Glutamatergic neuron (in vitro differentiated cells): Measurements from ENCODE around the gene STARD9. TPM values are rescaled to one million over a fixed set of nuclear protein-coding genes. Genes with fewer than 3 reads are reported as not detected.

Source experiments
- DNase-seq: peaks from one replicate; pipeline ENCODE4 v3.0.0; 2022
- H3K27ac Mint-ChIP-seq: one replicate; pipeline ENCODE4 v1.8.0; 2020; ENCODE audit warnings: mild to moderate bottlenecking, mixed read lengths, inconsistent platforms; ENCODE audit not compliant: unreplicated experiment
- H3K27me3 Mint-ChIP-seq: one replicate; pipeline ENCODE4 v1.8.0; 2020; ENCODE audit warnings: mild to moderate bottlenecking, moderate library complexity, mixed read lengths, inconsistent platforms; ENCODE audit not compliant: unreplicated experiment
- H3K36me3 Mint-ChIP-seq: one replicate; pipeline ENCODE4 v1.8.0; 2020; ENCODE audit warnings: mild to moderate bottlenecking, mixed read lengths, inconsistent platforms; ENCODE audit not compliant: unreplicated experiment
- H3K4me1 Mint-ChIP-seq: one replicate; pipeline ENCODE4 v1.8.0; 2020; ENCODE audit warnings: mild to moderate bottlenecking, low read depth, mixed read lengths, inconsistent platforms; ENCODE audit not compliant: unreplicated experiment
- H3K4me3 Mint-ChIP-seq: one replicate; pipeline ENCODE4 v1.8.0; 2020; ENCODE audit warnings: mild to moderate bottlenecking, mixed read lengths, inconsistent platforms; ENCODE audit not compliant: unreplicated experiment
- H3K9me3 Mint-ChIP-seq: one replicate; pipeline ENCODE4 v1.8.0; 2020; ENCODE audit warnings: mild to moderate bottlenecking, moderate library complexity, mixed read lengths, inconsistent platforms; ENCODE audit not compliant: unreplicated experiment
- total RNA-seq: library from RNA; stranded (reverse); fragmentation: NEBNext Ultra II Directional; extraction: Animal tissue kit (Norgen Biotek cat#: 25700); gene quantifications from one replicate; pipeline ENCODE4 v1.2.1, GENCODE V29; 2021; ENCODE audit not compliant: unreplicated experiment
- TF ChIP-seq, protein P1 (sequence below): fragments of 200-600 bp; sonication (generic); IDR thresholded peaks from one replicate; pipeline ENCODE4 v1.5.0; 2021; ENCODE audit not compliant: partially characterized antibody, unreplicated experiment

STARD9 gene
- total RNA-seq, 1 donor from 2014 or later: 45.1 TPM

DNA sequence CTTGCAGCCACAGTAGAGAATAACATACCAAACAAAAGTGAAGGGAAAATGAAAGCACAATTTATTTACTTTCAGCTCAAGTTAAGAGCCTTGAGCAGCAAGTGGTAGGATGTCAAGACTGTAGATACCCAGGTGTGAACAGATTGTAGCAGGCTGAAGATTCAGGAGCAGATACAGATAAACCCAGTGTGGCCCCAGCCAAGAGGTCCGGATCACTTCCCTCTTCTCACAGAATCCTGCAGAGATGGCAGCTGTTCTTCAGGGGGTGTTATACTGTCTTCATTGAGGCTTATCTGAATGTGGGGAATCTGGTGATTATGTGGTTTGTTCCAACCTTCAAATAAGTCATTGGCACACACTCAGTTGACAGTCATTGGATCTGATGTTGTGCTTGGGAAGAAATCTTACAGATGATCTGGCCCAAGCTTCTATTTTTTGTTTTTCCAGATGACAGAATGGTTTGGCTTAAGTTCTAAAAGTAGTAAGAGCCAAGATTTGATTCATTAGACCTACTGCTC lies 2.2 kb downstream of the STARD9 start:
- peaks cover 19% of the 10 kb centered on the region for H3K9me3 Mint-ChIP-seq
- H3K27me3 Mint-ChIP-seq: peaks cover 5% of the 10 kb centered on the region
- H3K36me3 Mint-ChIP-seq: no peaks in the 10 kb centered on the region
- DNase-seq: no peak
- H3K27ac Mint-ChIP-seq: no peak overlapping the region
- H3K4me1 Mint-ChIP-seq: peaks cover 24% of the 10 kb centered on the region
- H3K4me3 Mint-ChIP-seq: peak overlapping the region; percentile 62
- TF ChIP-seq, protein P1, sequence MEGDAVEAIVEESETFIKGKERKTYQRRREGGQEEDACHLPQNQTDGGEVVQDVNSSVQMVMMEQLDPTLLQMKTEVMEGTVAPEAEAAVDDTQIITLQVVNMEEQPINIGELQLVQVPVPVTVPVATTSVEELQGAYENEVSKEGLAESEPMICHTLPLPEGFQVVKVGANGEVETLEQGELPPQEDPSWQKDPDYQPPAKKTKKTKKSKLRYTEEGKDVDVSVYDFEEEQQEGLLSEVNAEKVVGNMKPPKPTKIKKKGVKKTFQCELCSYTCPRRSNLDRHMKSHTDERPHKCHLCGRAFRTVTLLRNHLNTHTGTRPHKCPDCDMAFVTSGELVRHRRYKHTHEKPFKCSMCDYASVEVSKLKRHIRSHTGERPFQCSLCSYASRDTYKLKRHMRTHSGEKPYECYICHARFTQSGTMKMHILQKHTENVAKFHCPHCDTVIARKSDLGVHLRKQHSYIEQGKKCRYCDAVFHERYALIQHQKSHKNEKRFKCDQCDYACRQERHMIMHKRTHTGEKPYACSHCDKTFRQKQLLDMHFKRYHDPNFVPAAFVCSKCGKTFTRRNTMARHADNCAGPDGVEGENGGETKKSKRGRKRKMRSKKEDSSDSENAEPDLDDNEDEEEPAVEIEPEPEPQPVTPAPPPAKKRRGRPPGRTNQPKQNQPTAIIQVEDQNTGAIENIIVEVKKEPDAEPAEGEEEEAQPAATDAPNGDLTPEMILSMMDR: no peak

DNA sequence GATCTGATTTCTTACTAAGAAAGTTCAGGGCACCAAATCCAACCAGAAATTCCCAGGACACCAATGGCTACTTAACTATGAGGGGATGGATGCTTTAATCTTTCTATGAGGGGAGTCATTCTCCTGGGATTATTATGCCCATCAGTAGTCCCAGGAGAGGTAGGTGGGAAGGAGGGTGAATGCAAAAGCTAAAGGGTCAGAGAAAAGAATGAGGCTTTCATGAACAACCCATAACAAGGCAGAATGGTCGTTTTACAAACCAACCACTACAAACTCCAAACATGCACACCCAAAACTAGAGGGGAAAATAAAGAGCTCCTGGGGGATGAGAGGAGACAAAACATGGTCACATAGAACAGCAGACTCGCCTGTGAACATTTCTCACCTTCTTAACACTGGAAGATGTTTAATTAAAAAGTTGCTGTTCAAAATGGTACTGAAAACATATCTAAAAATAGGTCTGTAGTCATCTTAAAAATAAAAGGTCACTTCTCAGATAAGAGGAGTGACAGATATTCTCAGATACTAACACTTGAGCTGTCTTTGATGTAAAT lies 3.7 kb downstream of the STARD9 start:
- TF ChIP-seq, protein P1: no peak
- Mint-ChIP-seq H3K4me3 (peak overlapping the region; percentile 1), H3K27me3 (peaks cover 5% of the 10 kb centered on the region)

DNA sequence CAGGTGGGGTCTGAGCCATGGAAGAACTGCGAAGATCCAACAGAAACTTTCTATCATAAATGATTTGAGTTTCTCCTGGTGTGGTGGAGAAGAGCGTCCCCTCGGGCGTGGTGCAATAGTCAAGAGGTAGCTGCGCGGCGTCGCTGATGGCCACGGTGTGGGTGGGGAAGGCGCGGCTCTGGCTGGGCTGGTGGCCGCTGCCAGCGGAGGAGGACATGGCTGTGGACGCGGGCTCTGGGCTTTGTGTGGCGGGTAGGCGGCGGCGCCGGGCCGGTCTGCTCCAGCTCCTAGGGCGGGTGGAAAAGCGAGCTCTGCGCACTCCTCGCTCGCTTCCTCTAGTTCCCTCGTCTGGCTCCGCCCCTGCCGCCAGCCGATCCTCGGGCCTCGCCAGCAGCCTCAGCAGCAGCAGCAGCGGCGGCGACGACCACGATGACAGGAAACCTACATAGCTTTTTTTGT lies 5.9 kb downstream of the STARD9 start:
- Mint-ChIP-seq H3K4me1 (peaks cover 45% of the 10 kb centered on the region), H3K27ac (peak overlapping the region; percentile 69), H3K27me3 (peaks cover 5% of the 10 kb centered on the region), H3K4me3 (peak overlapping the region; percentile 93), H3K36me3 (no peaks in the 10 kb centered on the region), H3K9me3 (peaks cover 6% of the 10 kb centered on the region)
- TF ChIP-seq, protein P1: no peak
- DNase-seq: peak; percentile 90

More for the DNA sequence above, 3.7 kb downstream of the STARD9 start:
- peaks cover 17% of the 10 kb centered on the region for H3K9me3 Mint-ChIP-seq
- H3K27ac Mint-ChIP-seq: no peak overlapping the region
- H3K4me1 Mint-ChIP-seq: peaks cover 38% of the 10 kb centered on the region
- no peak for DNase-seq
- H3K36me3 Mint-ChIP-seq: no peaks in the 10 kb centered on the region

DNA sequence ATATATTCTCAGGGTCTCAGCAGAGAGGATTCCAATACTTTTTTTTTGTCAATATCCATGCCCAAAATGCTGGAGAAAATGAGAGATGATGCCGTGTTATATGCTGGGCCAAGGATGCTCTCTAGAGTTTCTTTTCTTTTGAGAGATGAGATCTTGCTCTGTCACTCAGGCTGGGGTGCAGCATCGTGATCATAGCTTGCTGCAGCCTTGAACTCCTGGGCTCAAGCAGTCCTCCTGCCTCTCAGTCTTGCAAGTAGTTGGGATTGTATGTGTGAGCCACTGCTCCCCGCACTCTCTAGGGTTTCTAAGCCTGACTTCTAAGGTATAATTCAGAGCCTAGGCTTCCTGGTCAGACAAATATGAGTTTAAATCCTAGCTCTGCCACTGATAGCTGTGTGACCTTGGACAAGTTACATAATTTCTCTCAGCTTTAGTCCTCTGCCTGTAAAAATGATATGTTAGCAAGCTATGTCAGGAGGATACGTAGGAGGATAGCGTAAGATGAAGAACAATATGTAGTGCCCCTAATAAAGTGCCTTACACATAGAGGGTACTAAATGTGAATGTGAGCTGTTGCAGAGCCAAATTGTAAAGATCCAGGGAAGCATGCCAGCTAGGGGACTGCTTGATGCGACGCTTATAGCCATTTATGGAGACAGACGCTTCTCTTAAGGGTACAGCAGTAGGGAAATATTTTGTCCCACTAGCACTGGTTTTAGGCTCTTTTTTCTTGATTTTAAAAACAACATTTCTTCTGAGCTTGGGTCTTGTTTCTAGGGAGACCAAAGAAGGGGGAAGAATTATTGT lies 7.4 kb downstream of the STARD9 start:
- Mint-ChIP-seq H3K4me3 (peak overlapping the region; percentile 93), H3K4me1 (peaks cover 40% of the 10 kb centered on the region), H3K36me3 (no peaks in the 10 kb centered on the region), H3K27me3 (peaks cover 2% of the 10 kb centered on the region), H3K27ac (no peak overlapping the region), H3K9me3 (peaks cover 3% of the 10 kb centered on the region)
- TF ChIP-seq, protein P1: no peak
- no peak for DNase-seq
